KG1 (cell line): Measurements from ENCODE around the gene ZNF219.

Experiments
- DNase-seq: peaks from one replicate; lab custom pipeline; 2025; lab: John Stamatoyannopoulos, UW

Gene ZNF219

GRCh38 chr14:21102521-21103410 is 4.3 kb upstream of the ZNF219 start:
- DNase-seq = no peak

GRCh38 chr14:21101802-21102413 is 3.5 kb upstream of the ZNF219 start:
- no peak for DNase-seq

- no peak for DNase-seq
Observed at GRCh38 chr14:21100931-21101330, 2.5 kb upstream of the ZNF219 start, which contains the start of gene TMEM253. TMEM253 (plus strand) TSS chr14:21101066; CDS start chr14:21101344, 278 bp downstream.

- no peak for DNase-seq
Observed at GRCh38 chr14:21099596-21099985, 1.1 kb upstream of the ZNF219 start.

GRCh38 chr14:21098892-21099595 is 589 bp upstream of the ZNF219 start:
- no peak for DNase-seq

GRCh38 chr14:21097636-21098075 is 799 bp downstream of the ZNF219 start:
- no peak for DNase-seq

GRCh38 chr14:21096978-21097635 is 1.3 kb downstream of the ZNF219 start:
- DNase-seq = no peak

- DNase-seq = no peak
Observed at GRCh38 chr14:21096438-21096837, 2.0 kb downstream of the ZNF219 start.

- DNase-seq = no peak
Observed at GRCh38 chr14:21095430-21096205, 2.8 kb downstream of the ZNF219 start.

GRCh38 chr14:21093769-21094681 is 4.4 kb downstream of the ZNF219 start:
- no peak for DNase-seq

GRCh38 chr14:21093018-21093417 is 5.4 kb downstream of the ZNF219 start:
- no peak for DNase-seq

GRCh38 chr14:21092273-21093011 is 6.0 kb downstream of the ZNF219 start:
- peak; percentile 38 for DNase-seq

GRCh38 chr14:21091821-21092272 is 6.6 kb downstream of the ZNF219 start:
- DNase-seq = no peak

GRCh38 chr14:21090940-21091663 is 7.4 kb downstream of the ZNF219 start:
- no peak for DNase-seq

GRCh38 chr14:21090194-21090939 is 8.1 kb downstream of the ZNF219 start:
- no peak for DNase-seq

- DNase-seq = no peak
Observed at GRCh38 chr14:21089877-21090193, 8.6 kb downstream of the ZNF219 start.

- DNase-seq = no peak
Observed at GRCh38 chr14:21089271-21089670, 9.2 kb downstream of the ZNF219 start.

- no peak for DNase-seq
Observed at GRCh38 chr14:21088687-21089086, 9.8 kb downstream of the ZNF219 start.
